Endometrial microvascular endothelial cells (primary cell): ENCODE measurements around the gene FRMPD4. TPM values are rescaled to one million over a fixed set of nuclear protein-coding genes. Genes with fewer than 3 reads are reported as not detected.

Experiments used
- in situ Hi-C: cut with HindIII; loops from 2 replicates; pipeline ENCODE4 v1.10.0; 2017; ENCODE audit warnings: low sequenced_read_pairs, low pct_unique_long_range_greater_than_20kb; ENCODE audit errors: inconsistent ontology term
- total RNA-seq: library from RNA; depleted of rRNA; stranded (reverse); fragments of >200 nt; gene quantifications from one replicate; pipeline ENCODE4 v1.2.3, GENCODE V29; 2015; ENCODE audit errors: inconsistent ontology term

The FRMPD4 gene
- total RNA-seq, 1 donor from 2014 or later, result not detected

GRCh38 chrX:12768491-12768890 is 630.2 kb downstream of the FRMPD4 start:
- in situ Hi-C loops, result no loop called here

GRCh38 chrX:12770440-12770839 is 632.2 kb downstream of the FRMPD4 start:
- in situ Hi-C loops, result no loop called here

GRCh38 chrX:12771445-12772069 is 633.3 kb downstream of the FRMPD4 start:
- in situ Hi-C loops, result no loop called here
